IMR-90 (cell line): ENCODE measurements around the gene ELFN2. TPM values are rescaled to one million over a fixed set of nuclear protein-coding genes. Genes with fewer than 3 reads are reported as not detected.
A peak's percentile ranks its signal among the peaks of the same experiment; 100 is the strongest.

Experiments
- ATAC-seq: fragments of 200-7000 bp; cut with Tn5 transposase; 2 replicates; pipeline ENCODE4 v1.9.1; 2020; ENCODE audit warnings: low read depth, mild to moderate bottlenecking, moderate library complexity
- BruUV-seq: library from RNA; stranded (reverse); fragments of 400-500 nt; replicated peaks from 2 replicates; lab custom pipeline; 2021; lab: Mats Ljungman, UMichigan
- CTCF ChIA-PET: fragments of 300-600 bp; formaldehyde crosslinking; extraction: SDS; loops from one replicate; lab custom pipeline; 2021; ENCODE audit warnings: antibody characterized with exemption; lab: Yijun Ruan, JAX
- POLR2A ChIA-PET: fragments of 300-600 bp; sonication (Branson Sonifier 250); formaldehyde crosslinking; loops from one replicate; lab custom pipeline; 2022; ENCODE audit warnings: antibody characterized with exemption; ENCODE audit not compliant: unreplicated experiment; lab: Charles Lee
- DNase-seq: peaks from one replicate; pipeline ENCODE4 v3.0.0; 2013
- H2AFZ ChIP-seq: replicated peaks from 2 replicates; pipeline ENCODE3; 2013; ENCODE audit warnings: low read length, mild to moderate bottlenecking; ENCODE audit not compliant: poor library complexity
- H2AK5ac ChIP-seq: 2 replicates; pipeline ENCODE4 v1.6.1; 2013; ENCODE audit warnings: low read depth, low read length, inconsistent platforms
- H2AK9ac ChIP-seq: replicated peaks from 2 replicates; pipeline ENCODE3; 2013; ENCODE audit warnings: mild to moderate bottlenecking, low read depth, low read length, moderate library complexity; ENCODE audit not compliant: poor library complexity
- H2BK120ac ChIP-seq: 2 replicates; pipeline ENCODE4 v1.6.1; 2013; ENCODE audit warnings: low read depth, low read length, inconsistent platforms
- H2BK15ac ChIP-seq: 3 replicates; pipeline ENCODE4 v1.6.1; 2013; ENCODE audit warnings: low read depth, low read length, inconsistent platforms
- H2BK20ac ChIP-seq: 2 replicates; pipeline ENCODE4 v1.6.1; 2013; ENCODE audit warnings: low read depth, mild to moderate bottlenecking, inconsistent platforms, low read length, moderate library complexity
- H2BK5ac ChIP-seq: 2 replicates; pipeline ENCODE4 v1.6.1; 2013; ENCODE audit warnings: mild to moderate bottlenecking, low read depth, low read length, inconsistent platforms; ENCODE audit not compliant: poor library complexity, severe bottlenecking
- H3K14ac ChIP-seq: replicated peaks from 2 replicates; pipeline ENCODE4 v1.6.1; 2013; ENCODE audit warnings: low read depth, low read length, inconsistent platforms
- H3K18ac ChIP-seq: 2 replicates; pipeline ENCODE4 v1.6.1; 2013; ENCODE audit warnings: low read depth, low read length, control low read depth
- H3K23ac ChIP-seq: 2 replicates; pipeline ENCODE4 v1.6.1; 2013; ENCODE audit warnings: low read depth, low read length, inconsistent platforms
- H3K27ac ChIP-seq: 2 replicates; pipeline ENCODE4 v1.5.1; 2013; ENCODE audit warnings: mild to moderate bottlenecking, control low read depth, low read length; ENCODE audit not compliant: insufficient read depth
- H3K27me3 ChIP-seq: 2 replicates; pipeline ENCODE4 v1.6.1; 2013; ENCODE audit warnings: low read length; ENCODE audit not compliant: control insufficient read depth, insufficient read depth
- H3K36me3 ChIP-seq: 2 replicates; pipeline ENCODE4 v1.6.1; 2013; ENCODE audit warnings: low read length, mixed read lengths; ENCODE audit not compliant: control insufficient read depth, insufficient read depth
- H3K4ac ChIP-seq: 2 replicates; pipeline ENCODE4 v1.6.1; 2013; ENCODE audit warnings: low read depth, low read length, inconsistent platforms
- H3K4me1 ChIP-seq: 2 replicates; pipeline ENCODE4 v1.6.1; 2013; ENCODE audit warnings: low read length, mixed read lengths; ENCODE audit not compliant: control insufficient read depth, insufficient read depth
- H3K4me2 ChIP-seq: 2 replicates; pipeline ENCODE4 v1.6.1; 2013; ENCODE audit warnings: low read depth, mild to moderate bottlenecking, control low read depth, low read length, moderate library complexity
- H3K4me3 ChIP-seq: 2 replicates; pipeline ENCODE4 v1.5.1; 2013; ENCODE audit warnings: low read depth, mild to moderate bottlenecking, control low read depth, low read length, moderate library complexity; ENCODE audit not compliant: insufficient read depth
- H3K56ac ChIP-seq: 2 replicates; pipeline ENCODE4 v1.6.1; 2013; ENCODE audit warnings: low read length, inconsistent platforms; ENCODE audit not compliant: insufficient read depth; ENCODE audit errors: extremely low read depth
- H3K79me1 ChIP-seq, 2 experiments: 2 replicates each; pipeline ENCODE4 v1.6.1; 2013; ENCODE audit warnings: low read length in 2 of 2, inconsistent platforms in 1 of 2, low read depth in 1 of 2
- H3K9ac ChIP-seq: 2 replicates; pipeline ENCODE4 v1.6.1; 2013; ENCODE audit warnings: low read depth, low read length, control low read depth
- H3K9me1 ChIP-seq: 2 replicates; pipeline ENCODE4 v1.6.1; 2013; ENCODE audit warnings: low read length, inconsistent platforms; ENCODE audit not compliant: insufficient read depth
- H3K9me3 ChIP-seq: 2 replicates; pipeline ENCODE4 v1.6.1; 2013; ENCODE audit warnings: low read length; ENCODE audit not compliant: control insufficient read depth, insufficient read depth
- H4K20me1 ChIP-seq: 2 replicates; pipeline ENCODE4 v1.6.1; 2013; ENCODE audit warnings: low read length, inconsistent platforms; ENCODE audit not compliant: insufficient read depth
- H4K5ac ChIP-seq: 2 replicates; pipeline ENCODE4 v1.6.1; 2013; ENCODE audit warnings: mild to moderate bottlenecking, low read depth, low read length, control low read depth
- H4K8ac ChIP-seq, 2 experiments: 2 replicates each; pipeline ENCODE4 v1.6.1; 2013; ENCODE audit warnings: low read depth in 2 of 2, low read length in 2 of 2, control low read depth in 1 of 2, inconsistent platforms in 1 of 2
- H4K91ac ChIP-seq: 2 replicates; pipeline ENCODE4 v1.6.1; 2013; ENCODE audit warnings: low read depth, low read length, inconsistent platforms; ENCODE audit not compliant: insufficient read depth
- BHLHE40 ChIP-seq: fragments of 150-350 bp; IDR thresholded peaks from 2 replicates; pipeline ENCODE4 v1.6.1; 2016; ENCODE audit warnings: mild to moderate bottlenecking, low read depth, low read length
- CTCF ChIP-seq: conservative IDR thresholded peaks from 2 replicates; pipeline ENCODE4 v1.5.1; 2012; ENCODE audit warnings: mild to moderate bottlenecking, low read depth, low read length, improper control_type of control experiment
- ELK1 ChIP-seq: fragments of 150-350 bp; IDR thresholded peaks from 2 replicates; pipeline ENCODE4 v1.6.1; 2016; ENCODE audit warnings: low read depth, mild to moderate bottlenecking, low read length, moderate library complexity, borderline replicate concordance
- FOS ChIP-seq: fragments of 150-350 bp; IDR thresholded peaks from 2 replicates; pipeline ENCODE4 v1.6.1; 2016; ENCODE audit warnings: low read depth, low read length
- MAFK ChIP-seq: IDR thresholded peaks from 2 replicates; pipeline ENCODE4 v1.6.1; 2012; ENCODE audit warnings: low read depth, low read length, improper control_type of control experiment
- MAZ ChIP-seq: IDR thresholded peaks from 2 replicates; pipeline ENCODE4 v1.6.1; 2012; ENCODE audit warnings: low read depth, mild to moderate bottlenecking, low read length, improper control_type of control experiment, moderate library complexity, borderline replicate concordance
- MXI1 ChIP-seq: IDR thresholded peaks from 2 replicates; pipeline ENCODE4 v1.6.1; 2012; ENCODE audit warnings: low read depth, mild to moderate bottlenecking, low read length, moderate library complexity, borderline replicate concordance
- NFE2L2 ChIP-seq: fragments of 150-350 bp; IDR thresholded peaks from 2 replicates; pipeline ENCODE4 v1.6.1; 2016; ENCODE audit warnings: low read depth, mild to moderate bottlenecking, low read length
- POLR2A ChIP-seq: IDR thresholded peaks from 2 replicates; pipeline ENCODE4 v1.6.1; 2012; ENCODE audit warnings: mild to moderate bottlenecking, low read depth, low read length
- RAD21 ChIP-seq: IDR thresholded peaks from 2 replicates; pipeline ENCODE4 v1.6.1; 2012; ENCODE audit warnings: low read length, improper control_type of control experiment
- SMC3 ChIP-seq: fragments of 150-350 bp; IDR thresholded peaks from 2 replicates; pipeline ENCODE4 v1.6.1; 2016; ENCODE audit warnings: low read depth, mild to moderate bottlenecking, antibody characterized with exemption, low read length, moderate library complexity
- USF2 ChIP-seq: fragments of 150-350 bp; IDR thresholded peaks from 2 replicates; pipeline ENCODE4 v1.6.1; 2017; ENCODE audit warnings: mild to moderate bottlenecking, antibody characterized with exemption, low read length, low read depth
- whole genome bisulfite sequencing, 2 experiments: methylation state at CpG; one replicate each; pipeline versions ENCODE4 v1.1.5 to v1.1.7; 2013; ENCODE audit warnings: missing lambda C conversion rate in 2 of 2; ENCODE audit not compliant: insufficient read length in 1 of 2; ENCODE audit errors: extremely low coverage in 2 of 2; 5-methylcytosine and 5-hydroxymethylcytosine counted together
- dilution Hi-C: fragments of 300-500 bp; cut with HindIII; formaldehyde crosslinking; loops from one replicate; pipeline ENCODE4 v1.14.3; 2018; ENCODE audit warnings: low sequenced_read_pairs; ENCODE audit not compliant: unreplicated experiment
- in situ Hi-C: fragments of 300-500 bp; cut with MboI; formaldehyde crosslinking; loops from 3 replicates; pipeline ENCODE4 v1.14.3; 2019; ENCODE audit warnings: low sequenced_read_pairs, inconsistent platforms, mixed read lengths
- intact Hi-C: fragments of 100-400 bp; cut with micrococcal nuclease; formaldehyde crosslinking; loops from 2 replicates; pipeline ENCODE4 v1.10.0; 2022
- polyA plus RNA-seq, 3 experiments: library from polyadenylated mRNA; depleted of rRNA; stranded (reverse); fragments of >200 nt; gene quantifications; 2 replicates each; pipeline ENCODE4 v1.2.3, GENCODE V29; 2012; ENCODE audit warnings: low replicate concordance in 1 of 3
- total RNA-seq: library from RNA; depleted of rRNA; stranded (reverse); fragments of >200 nt; gene quantifications from 2 replicates; pipeline ENCODE4 v1.2.3, GENCODE V29; 2012

The ELFN2 gene
- total and polyA plus RNA-seq, 2 of the 4 experiments (the other 2 are of a cell fraction), result 0.72 to 5.0 TPM

GRCh38 chr22:37456346-37456745 is 29.1 kb upstream of the ELFN2 start (continued):
- no peak for TF ChIP-seq MAZ
- no peak for TF ChIP-seq ELK1
- TF ChIP-seq RAD21, result no peak
- no peak for TF ChIP-seq FOS

GRCh38 chr22:37455896-37456295 is 28.6 kb upstream of the ELFN2 start:
- peak overlapping the region; percentile 26; the same call in 1 of the 2 replicates for H3K56ac ChIP-seq
- peaks cover 17% of the 10 kb centered on the region for H3K4me1 ChIP-seq
- peak overlapping the region; percentile 24 for H2AFZ ChIP-seq
- intact Hi-C loops, result loop anchor here (1.0 to 5.0 kb wide), 3 partner anchors 24 to 379 kb away; no protein-coding TSS in a partner anchor
- H3K4me3 ChIP-seq, result no peak overlapping the region
- peak overlapping the region; percentile 55; the same call in 1 of the 2 replicates for H4K5ac ChIP-seq
- no TSS peak for BruUV-seq
- H3K9ac ChIP-seq, result no peak overlapping the region
- H2BK5ac ChIP-seq, result peak overlapping the region; percentile 25
- ChIA-PET CTCF (interaction anchor here (0.5 to 1.2 kb wide), 6 partner anchors 27 to 139 kb away, joined by 3 to 4 read pairs (median 3); no protein-coding TSS in a partner anchor), POLR2A (no interaction called here)
- peak overlapping the region; percentile 10 to 63; a peak in 3 of 4 replicates for H4K8ac ChIP-seq
- H3K9me1 ChIP-seq, result peaks cover 14% of the 10 kb centered on the region
- H3K36me3 ChIP-seq, result no peaks in the 10 kb centered on the region
- in situ Hi-C loops, result loop anchor here (5.0 kb wide), 1 partner anchor 139 kb away; no protein-coding TSS in a partner anchor
- no peaks in the 10 kb centered on the region for H4K20me1 ChIP-seq
- WGBS, 2 experiments, result 83% methylated on average over 1 of the region's 14 CpGs; no CpG with 5 or more reads in 1 of the 2 experiments
- peak overlapping the region; percentile 79; the same call in 1 of the 2 replicates for H3K23ac ChIP-seq
- no peak overlapping the region for H3K4me2 ChIP-seq
- peak overlapping the region; percentile 10; the same call in 1 of the 2 replicates for H3K27ac ChIP-seq
- H3K14ac ChIP-seq, result peak overlapping the region; percentile 92
- peaks cover 4% of the 10 kb centered on the region; the same call in 1 of the 2 replicates for H3K27me3 ChIP-seq
- H2BK120ac ChIP-seq, result peak overlapping the region; percentile 89
- H3K79me1 ChIP-seq, result peaks cover 0 to 3% of the 10 kb centered on the region in 2 experiments; a peak in 1 of 4 replicates
- peak overlapping the region; percentile 90 for H3K4ac ChIP-seq
- H2BK15ac ChIP-seq, result peak overlapping the region; percentile 63; the same call in 2 of the 3 replicates
- peak overlapping the region; percentile 65 for H2AK5ac ChIP-seq
- no peak overlapping the region for H2AK9ac ChIP-seq
- H2BK20ac ChIP-seq, result peak overlapping the region; percentile 90
- H3K18ac ChIP-seq, result peak overlapping the region; percentile 66; the same call in 1 of the 2 replicates
- DNase-seq (peak; percentile 12), ATAC-seq (no peak)
- dilution Hi-C loops, result no loop called here
- H4K91ac ChIP-seq, result peak overlapping the region; percentile 87
- no peaks in the 10 kb centered on the region for H3K9me3 ChIP-seq
- TF ChIP-seq MXI1 (no peak), NFE2L2 (no peak), USF2 (no peak), MAZ (no peak), FOS (no peak), SMC3 (no peak), MAFK (no peak), CTCF (no peak), POLR2A (no peak), BHLHE40 (no peak)
